ENCODE results near the gene EML4. TPM values are rescaled to one million over a fixed set of nuclear protein-coding genes. Genes with fewer than 3 reads are reported as not detected.

EML4 gene
- polyA plus RNA-seq, 1 of the 3 experiments (the other 2 are of a cell fraction): 35.0 TPM

DNA sequence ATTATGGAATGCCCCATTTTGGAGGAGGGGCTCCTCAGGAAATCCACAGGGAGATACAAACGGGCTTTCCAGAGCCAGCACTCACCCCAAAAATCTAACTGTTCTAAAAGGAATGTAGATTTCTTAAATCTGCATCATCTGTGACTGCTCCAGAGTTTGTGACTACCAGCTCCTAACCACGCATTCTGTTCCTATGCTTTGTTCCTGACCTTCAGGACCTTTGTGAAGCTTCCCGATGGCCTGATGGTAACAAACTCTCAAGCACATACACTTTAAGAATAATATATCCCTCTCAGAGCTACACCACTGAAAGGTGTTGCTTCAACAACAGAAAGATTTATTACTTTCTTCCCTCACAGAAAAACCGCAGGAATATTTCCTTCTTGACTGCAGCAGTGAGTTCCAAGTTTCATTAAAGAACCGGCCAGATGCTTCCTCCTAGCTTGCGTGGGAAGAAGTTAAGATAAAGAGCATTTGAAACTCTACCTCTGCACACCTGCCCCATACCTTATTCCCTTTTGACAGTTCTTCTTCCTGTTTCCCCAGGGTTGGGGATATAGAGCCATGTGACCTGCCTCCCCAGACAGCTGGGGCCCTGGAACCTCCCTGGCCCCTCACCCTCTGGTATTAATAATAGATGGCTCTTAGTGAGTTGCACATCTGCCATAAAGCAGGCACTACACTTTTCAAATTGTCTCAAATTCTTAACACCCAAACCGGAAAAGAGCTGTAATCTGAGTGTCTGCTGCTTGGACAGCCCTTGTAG lies 40.2 kb upstream of the EML4 start:
- H3K4me1 ChIP-seq (ENCODE audit: control insufficient read depth in 1 of 2, insufficient read depth in 2 of 2, low read depth in 1 of 2, low read length in 1 of 2): peaks cover 55 to 59% of the 10 kb centered on the region in 2 experiments; a peak in 3 of 4 replicates
- H3F3A ChIP-seq (replicated peaks; ENCODE audit: insufficient read depth): peaks cover 24% of the 10 kb centered on the region
- no peaks in the 10 kb centered on the region for H3K27me3 ChIP-seq (ENCODE audit: insufficient read depth)
- H2AFZ ChIP-seq (ENCODE audit: low read depth): no peak overlapping the region
- H3K9ac ChIP-seq: no peak overlapping the region
- TF ChIP-seq PBX3 (IDR thresholded peaks at IDR 0.05): peak; percentile 28; the same call in 1 of the 2 replicates
- no peak for TF ChIP-seq TAF1 (IDR thresholded peaks at IDR 0.05; ENCODE audit: borderline replicate concordance, low read depth, low read length)
- TF ChIP-seq RAD21 (IDR thresholded peaks at IDR 0.05; ENCODE audit: low read length): no peak
- no peak for TF ChIP-seq FOXM1 (IDR thresholded peaks at IDR 0.05; ENCODE audit: low read depth)
- TF ChIP-seq SMC3 (IDR thresholded peaks at IDR 0.05; ENCODE audit: low read depth, low read length): no peak
- no peak; the same call in 1 of the 2 replicates for TF ChIP-seq FOSL2 (IDR thresholded peaks at IDR 0.05; ENCODE audit: borderline replicate concordance, low read depth)
- 0 out of 2 replicates have a peak, but pooled peaks have one; percentile 8 for TF ChIP-seq JUND (IDR thresholded peaks at IDR 0.05)
- TF ChIP-seq MEF2A (IDR thresholded peaks at IDR 0.05; ENCODE audit: borderline replicate concordance, low read depth): no peak
- TF ChIP-seq NRF1 (IDR thresholded peaks at IDR 0.05; ENCODE audit: low read depth, low read length): no peak
- TF ChIP-seq MAX (IDR thresholded peaks at IDR 0.05; ENCODE audit: low read depth): no peak
- TF ChIP-seq IRF3 (IDR thresholded peaks at IDR 0.05; ENCODE audit: low read depth, low read length): no peak
- no peak for TF ChIP-seq MXI1 (IDR thresholded peaks at IDR 0.05; ENCODE audit: low read depth, low read length)
- no peak for TF ChIP-seq YY1 (IDR thresholded peaks at IDR 0.05; ENCODE audit: low read depth)
- TF ChIP-seq USF2 (IDR thresholded peaks at IDR 0.05; ENCODE audit: borderline replicate concordance, low read depth, low read length): no peak
- no peak for TF ChIP-seq CHD2 (IDR thresholded peaks at IDR 0.05; ENCODE audit: low read length, partially characterized antibody)
- TF ChIP-seq TCF12 (IDR thresholded peaks at IDR 0.05): no peak; the same call in 1 of the 2 replicates
- no peaks in the 10 kb centered on the region for H3K36me3 ChIP-seq (replicated peaks in 1 of 2; ENCODE audit: control insufficient read depth in 1 of 2, insufficient read depth in 2 of 2, low read length in 1 of 2)
- H3K27ac ChIP-seq (ENCODE audit: low read depth in 2 of 2, low read length in 1 of 2): peak overlapping the region in 1 of 2 experiments; percentile 31; a peak in 1 of 4 replicates
- ChIA-PET CTCF (interaction anchor here (1.4 to 1.9 kb wide), 2 partner anchors 37 to 259 kb away, joined by 3 to 5 read pairs; no protein-coding TSS in a partner anchor), POLR2A (no interaction called here)
- H3K9me2 ChIP-seq: no peaks in the 10 kb centered on the region
- H3K4me2 ChIP-seq: no peak overlapping the region
- no peaks in the 10 kb centered on the region for H3K9me3 ChIP-seq
- no peak overlapping the region for H3K4me3 ChIP-seq (ENCODE audit: low read depth in 2 of 2, low read length in 1 of 2)
- no peaks in the 10 kb centered on the region for H4K20me1 ChIP-seq (ENCODE audit: insufficient read depth)
- no peaks in the 10 kb centered on the region for H3K79me2 ChIP-seq (ENCODE audit: insufficient read depth)
- no peak for DNase-seq
- 75% methylated on average over 7 of the region's 7 CpGs for WGBS (ENCODE audit: low lambda C conversion rate)

Measured in SK-N-SH (cell line).